RPMI7951 (cell line): ENCODE data around the gene DGKZ. TPM values are rescaled to one million over a fixed set of nuclear protein-coding genes. Genes with fewer than 3 reads are reported as not detected.

Experiments used
- total RNA-seq: library from RNA; depleted of rRNA; stranded (reverse); fragments of >200 nt; shearing (Covaris generic); gene quantifications from 2 replicates; pipeline ENCODE4 v1.2.3, GENCODE V29; 2014; rRNA removed

Gene DGKZ
- total RNA-seq, 1 experiment from 2014 or later = 21.3 TPM

Other genes with a start within 250 kb of the DGKZ start
- gene PHF21A, start 226.0 kb upstream of the DGKZ start, total RNA-seq = 6.4 and 10.5 TPM in 2 replicates
- 11.1 and 11.3 TPM in 2 replicates for gene CREB3L1, start 69.8 kb upstream of the DGKZ start, total RNA-seq
- 15.8 and 19.9 TPM in 2 replicates for gene MDK, start 34.2 kb downstream of the DGKZ start, total RNA-seq
- 0.49 TPM in 1 of 2 replicates, not detected in the other for gene CHRM4, start 44.3 kb downstream of the DGKZ start, total RNA-seq
- gene AMBRA1, start 246.6 kb downstream of the DGKZ start, total RNA-seq = 10.3 and 10.7 TPM in 2 replicates